ENCODE results near the gene NSUN3.

- TF ChIP-seq POLR2A (IDR thresholded peaks at IDR 0.05): no peak
- no peak for TF ChIP-seq CTCF (IDR thresholded peaks at IDR 0.05)
- TF ChIP-seq EP300 (IDR thresholded peaks at IDR 0.05): no peak
These were observed 8.9 kb downstream of the NSUN3 start for GRCh38 chr3:94071713-94072284.
